SU-DHL-6 (cell line): Measurements from ENCODE around the gene HAT1.

Experiments
- EZH2phosphoT487 ChIP-seq: fragments of 200-600 bp; sonication (generic), shearing (Covaris generic); conservative IDR thresholded peaks from 2 replicates; pipeline ENCODE4 v1.6.1; 2018; ENCODE audit warnings: mild to moderate bottlenecking, antibody characterized with exemption, low read length, moderate library complexity, mixed read lengths
- TF ChIP-seq, protein P1 (sequence below): fragments of 200-600 bp; sonication (generic); IDR thresholded peaks from one replicate; pipeline ENCODE4 v1.5.1; 2017; ENCODE audit warnings: antibody characterized with exemption, mild to moderate bottlenecking, low read length, moderate library complexity; ENCODE audit not compliant: insufficient read depth, poor library complexity, severe bottlenecking

DNA sequence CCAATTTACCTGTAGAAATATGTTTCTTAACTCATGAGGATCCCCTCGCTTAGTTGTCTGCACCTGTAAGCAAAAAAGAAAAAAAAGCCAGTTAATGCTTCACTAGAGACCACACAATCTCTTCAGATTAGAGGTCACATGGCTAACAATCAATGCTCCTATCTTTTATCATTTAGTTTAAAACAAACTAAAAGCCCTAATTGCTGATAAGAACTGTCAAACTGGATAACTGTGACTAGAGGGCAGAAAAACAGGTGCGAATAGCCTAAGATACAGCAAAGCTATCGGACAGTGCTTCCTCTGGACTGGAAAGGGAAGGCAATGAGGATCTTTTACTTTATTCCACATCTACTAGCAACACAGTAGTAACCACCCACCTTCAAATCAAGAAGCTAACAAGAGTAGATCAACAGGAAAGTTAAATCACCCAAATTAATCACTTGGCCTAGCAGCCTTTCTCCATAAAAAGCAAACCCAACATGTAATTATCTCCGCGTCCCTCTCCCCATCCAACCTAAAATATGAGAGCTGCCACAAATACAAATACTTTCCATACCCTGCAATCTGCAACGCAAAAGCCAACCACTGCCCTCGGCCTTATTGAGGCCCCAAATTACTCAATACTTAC is 29.0 kb upstream of the HAT1 start:
- TF ChIP-seq, protein P1, sequence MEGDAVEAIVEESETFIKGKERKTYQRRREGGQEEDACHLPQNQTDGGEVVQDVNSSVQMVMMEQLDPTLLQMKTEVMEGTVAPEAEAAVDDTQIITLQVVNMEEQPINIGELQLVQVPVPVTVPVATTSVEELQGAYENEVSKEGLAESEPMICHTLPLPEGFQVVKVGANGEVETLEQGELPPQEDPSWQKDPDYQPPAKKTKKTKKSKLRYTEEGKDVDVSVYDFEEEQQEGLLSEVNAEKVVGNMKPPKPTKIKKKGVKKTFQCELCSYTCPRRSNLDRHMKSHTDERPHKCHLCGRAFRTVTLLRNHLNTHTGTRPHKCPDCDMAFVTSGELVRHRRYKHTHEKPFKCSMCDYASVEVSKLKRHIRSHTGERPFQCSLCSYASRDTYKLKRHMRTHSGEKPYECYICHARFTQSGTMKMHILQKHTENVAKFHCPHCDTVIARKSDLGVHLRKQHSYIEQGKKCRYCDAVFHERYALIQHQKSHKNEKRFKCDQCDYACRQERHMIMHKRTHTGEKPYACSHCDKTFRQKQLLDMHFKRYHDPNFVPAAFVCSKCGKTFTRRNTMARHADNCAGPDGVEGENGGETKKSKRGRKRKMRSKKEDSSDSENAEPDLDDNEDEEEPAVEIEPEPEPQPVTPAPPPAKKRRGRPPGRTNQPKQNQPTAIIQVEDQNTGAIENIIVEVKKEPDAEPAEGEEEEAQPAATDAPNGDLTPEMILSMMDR, result no peak
- no peak for TF ChIP-seq EZH2phosphoT487
